ENCODE results near the gene FAM53A.

Gene FAM53A

DNA sequence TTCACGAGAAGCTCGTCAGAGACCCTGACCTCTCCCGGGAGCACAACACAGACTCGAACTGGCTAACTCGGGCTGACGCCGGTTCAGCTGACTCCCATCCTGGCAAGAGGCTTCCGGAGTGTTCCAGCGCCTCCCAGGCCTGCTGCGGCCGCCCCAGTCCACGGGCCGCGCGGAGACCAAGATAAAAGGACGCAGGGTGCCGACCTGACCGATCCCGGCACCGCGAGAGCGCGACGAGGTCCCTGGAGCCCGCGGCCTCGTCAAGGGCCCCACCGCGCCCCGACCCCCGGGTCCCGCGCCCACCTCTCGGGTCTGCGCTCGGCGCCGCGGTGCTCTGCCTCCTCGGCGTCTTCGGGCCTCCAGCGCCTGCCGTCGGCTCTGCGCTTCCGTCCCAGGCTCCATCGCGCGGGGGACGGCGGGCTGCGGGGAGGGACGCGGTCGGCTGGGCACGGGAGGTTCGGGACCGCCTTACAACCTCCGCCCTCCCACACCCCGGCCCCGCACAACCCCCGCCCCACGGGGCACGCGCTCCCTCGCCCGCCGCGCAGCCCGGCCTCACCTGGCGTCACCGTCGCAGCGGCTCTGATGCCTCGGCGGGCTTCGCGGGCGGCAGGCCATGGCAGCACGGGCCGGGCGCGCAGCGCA lies 27.6 kb upstream of the FAM53A start:
- TF ChIP-seq ZBTB7A (IDR thresholded peaks at IDR 0.05; ENCODE audit: low read depth), result peak; percentile 67
- no peak for TF ChIP-seq TEAD4 (IDR thresholded peaks at IDR 0.05)
- TF ChIP-seq, protein P1, sequence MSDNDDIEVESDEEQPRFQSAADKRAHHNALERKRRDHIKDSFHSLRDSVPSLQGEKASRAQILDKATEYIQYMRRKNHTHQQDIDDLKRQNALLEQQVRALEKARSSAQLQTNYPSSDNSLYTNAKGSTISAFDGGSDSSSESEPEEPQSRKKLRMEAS (IDR thresholded peaks at IDR 0.05), result peak; percentile 23; the same call in 1 of the 2 replicates

DNA sequence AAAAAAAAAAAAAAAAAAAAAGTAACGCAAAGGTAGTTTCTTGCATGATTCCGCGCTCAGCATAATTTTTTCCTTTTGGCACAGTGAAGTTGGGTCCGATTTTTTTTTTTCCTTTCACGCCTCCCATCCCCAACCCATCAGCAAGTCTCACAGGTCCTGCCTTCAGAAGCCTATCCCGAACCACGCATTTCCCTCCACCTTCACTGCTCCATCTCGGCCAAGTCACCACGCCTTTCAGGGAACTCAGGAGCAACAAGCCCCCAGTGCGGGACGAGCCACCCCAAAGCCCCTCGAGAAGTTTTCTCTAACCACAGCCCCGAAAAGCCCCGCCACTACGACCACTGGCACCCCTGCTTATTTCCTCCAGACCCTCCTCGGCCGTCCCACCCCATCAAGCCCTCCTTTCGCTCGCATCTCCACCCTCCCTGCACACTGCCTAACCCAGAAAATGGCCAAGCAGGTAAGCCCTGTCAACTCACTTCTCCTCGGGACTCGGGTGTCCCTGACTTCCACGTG lies 27.0 kb upstream of the FAM53A start:
- TF ChIP-seq CREB1 (IDR thresholded peaks at IDR 0.05; ENCODE audit: low read depth), result no peak
- no peak for TF ChIP-seq EGR1 (IDR thresholded peaks at IDR 0.05)
- TF ChIP-seq CEBPB (IDR thresholded peaks at IDR 0.05), result no peak
- TF ChIP-seq, protein P2, sequence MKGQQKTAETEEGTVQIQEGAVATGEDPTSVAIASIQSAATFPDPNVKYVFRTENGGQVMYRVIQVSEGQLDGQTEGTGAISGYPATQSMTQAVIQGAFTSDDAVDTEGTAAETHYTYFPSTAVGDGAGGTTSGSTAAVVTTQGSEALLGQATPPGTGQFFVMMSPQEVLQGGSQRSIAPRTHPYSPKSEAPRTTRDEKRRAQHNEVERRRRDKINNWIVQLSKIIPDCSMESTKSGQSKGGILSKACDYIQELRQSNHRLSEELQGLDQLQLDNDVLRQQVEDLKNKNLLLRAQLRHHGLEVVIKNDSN (IDR thresholded peaks at IDR 0.05), result no peak
- TF ChIP-seq YY1 (IDR thresholded peaks at IDR 0.05; ENCODE audit: low read depth), result no peak
- TF ChIP-seq, protein P1 (IDR thresholded peaks at IDR 0.05), result no peak
- TF ChIP-seq TCF12 (IDR thresholded peaks at IDR 0.05; ENCODE audit: low read depth), result no peak
- TF ChIP-seq EP300 (IDR thresholded peaks at IDR 0.05; ENCODE audit: borderline replicate concordance), result no peak
- TF ChIP-seq, protein P3, sequence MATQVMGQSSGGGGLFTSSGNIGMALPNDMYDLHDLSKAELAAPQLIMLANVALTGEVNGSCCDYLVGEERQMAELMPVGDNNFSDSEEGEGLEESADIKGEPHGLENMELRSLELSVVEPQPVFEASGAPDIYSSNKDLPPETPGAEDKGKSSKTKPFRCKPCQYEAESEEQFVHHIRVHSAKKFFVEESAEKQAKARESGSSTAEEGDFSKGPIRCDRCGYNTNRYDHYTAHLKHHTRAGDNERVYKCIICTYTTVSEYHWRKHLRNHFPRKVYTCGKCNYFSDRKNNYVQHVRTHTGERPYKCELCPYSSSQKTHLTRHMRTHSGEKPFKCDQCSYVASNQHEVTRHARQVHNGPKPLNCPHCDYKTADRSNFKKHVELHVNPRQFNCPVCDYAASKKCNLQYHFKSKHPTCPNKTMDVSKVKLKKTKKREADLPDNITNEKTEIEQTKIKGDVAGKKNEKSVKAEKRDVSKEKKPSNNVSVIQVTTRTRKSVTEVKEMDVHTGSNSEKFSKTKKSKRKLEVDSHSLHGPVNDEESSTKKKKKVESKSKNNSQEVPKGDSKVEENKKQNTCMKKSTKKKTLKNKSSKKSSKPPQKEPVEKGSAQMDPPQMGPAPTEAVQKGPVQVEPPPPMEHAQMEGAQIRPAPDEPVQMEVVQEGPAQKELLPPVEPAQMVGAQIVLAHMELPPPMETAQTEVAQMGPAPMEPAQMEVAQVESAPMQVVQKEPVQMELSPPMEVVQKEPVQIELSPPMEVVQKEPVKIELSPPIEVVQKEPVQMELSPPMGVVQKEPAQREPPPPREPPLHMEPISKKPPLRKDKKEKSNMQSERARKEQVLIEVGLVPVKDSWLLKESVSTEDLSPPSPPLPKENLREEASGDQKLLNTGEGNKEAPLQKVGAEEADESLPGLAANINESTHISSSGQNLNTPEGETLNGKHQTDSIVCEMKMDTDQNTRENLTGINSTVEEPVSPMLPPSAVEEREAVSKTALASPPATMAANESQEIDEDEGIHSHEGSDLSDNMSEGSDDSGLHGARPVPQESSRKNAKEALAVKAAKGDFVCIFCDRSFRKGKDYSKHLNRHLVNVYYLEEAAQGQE (IDR thresholded peaks at IDR 0.05; ENCODE audit: low read depth), result no peak
- TF ChIP-seq ZBTB7A (IDR thresholded peaks at IDR 0.05; ENCODE audit: low read depth), result no peak
- no peak for TF ChIP-seq NFIC (IDR thresholded peaks at IDR 0.05)

DNA sequence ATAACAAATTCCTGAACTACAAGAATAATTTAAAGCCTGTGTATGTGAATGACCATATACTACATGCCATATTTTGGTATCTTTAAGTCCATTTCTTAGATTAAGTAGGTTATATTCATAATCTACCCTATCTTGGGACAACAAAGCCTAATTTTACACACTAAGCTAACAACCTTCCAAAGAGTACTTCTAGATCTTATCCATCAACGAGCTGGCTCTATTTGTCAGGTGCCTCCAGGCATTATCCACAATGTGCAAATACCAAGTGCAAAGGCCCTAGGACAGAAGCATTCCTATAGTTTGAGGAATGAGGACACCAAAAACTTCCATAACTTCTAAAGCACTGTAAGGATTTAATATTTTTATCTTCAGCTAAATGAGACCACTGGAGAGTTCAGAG lies 24.5 kb upstream of the FAM53A start:
- TF ChIP-seq EP300 (IDR thresholded peaks at IDR 0.05; ENCODE audit: borderline replicate concordance) (no peak), CEBPB (IDR thresholded peaks at IDR 0.05) (no peak), NFIC (IDR thresholded peaks at IDR 0.05) (no peak), TEAD4 (IDR thresholded peaks at IDR 0.05) (no peak), ZBTB7A (IDR thresholded peaks at IDR 0.05; ENCODE audit: low read depth) (no peak), TCF12 (IDR thresholded peaks at IDR 0.05; ENCODE audit: low read depth) (no peak), FOXM1 (IDR thresholded peaks at IDR 0.05; ENCODE audit: borderline replicate concordance, low read depth) (no peak), RAD21 (IDR thresholded peaks at IDR 0.05; ENCODE audit: low read depth) (no peak), EGR1 (IDR thresholded peaks at IDR 0.05) (no peak), YY1 (IDR thresholded peaks at IDR 0.05; ENCODE audit: low read depth) (no peak)
- TF ChIP-seq, protein P1 (IDR thresholded peaks at IDR 0.05), result no peak
- TF ChIP-seq, protein P2 (IDR thresholded peaks at IDR 0.05), result no peak
- TF ChIP-seq, protein P3 (IDR thresholded peaks at IDR 0.05; ENCODE audit: low read depth), result no peak

DNA sequence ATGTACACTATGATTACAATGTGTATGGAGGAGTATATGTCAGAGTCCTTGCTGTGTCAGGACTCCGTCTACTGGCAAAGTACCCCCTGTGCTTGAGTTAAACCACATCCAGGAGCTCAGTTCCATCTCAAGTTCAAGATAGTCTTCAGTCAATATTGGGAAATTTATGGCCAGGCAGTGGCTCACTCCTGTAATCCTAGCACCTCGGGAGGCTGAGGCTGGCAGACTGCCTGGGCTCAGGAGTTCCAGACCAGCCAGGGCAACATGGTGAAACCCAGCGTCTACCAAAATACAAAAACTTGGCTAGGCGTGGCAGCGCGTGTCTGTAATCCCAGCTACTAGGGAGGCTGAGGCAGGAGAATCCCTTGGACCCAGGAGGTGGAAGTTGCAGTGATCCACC lies 22.2 kb upstream of the FAM53A start:
- TF ChIP-seq NFIC (IDR thresholded peaks at IDR 0.05), result no peak
- no peak for TF ChIP-seq TAF1 (IDR thresholded peaks at IDR 0.05; ENCODE audit: low read depth)
- no peak for TF ChIP-seq TEAD4 (IDR thresholded peaks at IDR 0.05)
- no peak for TF ChIP-seq EGR1 (IDR thresholded peaks at IDR 0.05)
- no peak for TF ChIP-seq CEBPB (IDR thresholded peaks at IDR 0.05)
- no peak for TF ChIP-seq ZBTB7A (IDR thresholded peaks at IDR 0.05; ENCODE audit: low read depth)
- TF ChIP-seq, protein P2 (IDR thresholded peaks at IDR 0.05), result no peak
- no peak for TF ChIP-seq EP300 (IDR thresholded peaks at IDR 0.05; ENCODE audit: borderline replicate concordance)
- no peak for TF ChIP-seq FOXM1 (IDR thresholded peaks at IDR 0.05; ENCODE audit: borderline replicate concordance, low read depth)
- TF ChIP-seq, protein P1 (IDR thresholded peaks at IDR 0.05), result no peak
- TF ChIP-seq RAD21 (IDR thresholded peaks at IDR 0.05; ENCODE audit: low read depth), result no peak

DNA sequence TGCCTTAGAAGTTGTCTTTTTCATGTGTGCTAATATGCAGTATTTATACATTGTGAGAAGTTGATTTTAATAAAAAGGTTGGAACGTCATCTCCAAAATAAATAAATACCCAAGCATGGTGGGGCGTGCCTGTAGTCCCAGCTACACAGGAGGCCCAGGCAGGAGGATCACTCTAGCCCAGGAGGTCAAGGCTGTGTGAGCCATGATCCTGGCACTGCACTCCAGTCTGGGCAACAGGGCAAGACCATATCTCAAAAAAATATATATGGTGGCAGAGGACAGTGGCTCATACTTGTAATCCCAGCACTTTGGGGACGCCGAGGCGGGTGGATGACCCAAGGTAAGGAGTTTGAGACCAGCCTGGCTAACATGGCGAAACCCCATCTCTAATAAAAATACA lies 21.6 kb upstream of the FAM53A start:
- no peak for TF ChIP-seq TCF12 (IDR thresholded peaks at IDR 0.05; ENCODE audit: low read depth)
- TF ChIP-seq CEBPB (IDR thresholded peaks at IDR 0.05), result no peak
- TF ChIP-seq NFIC (IDR thresholded peaks at IDR 0.05), result no peak
- TF ChIP-seq ZBTB7A (IDR thresholded peaks at IDR 0.05; ENCODE audit: low read depth), result no peak
- no peak for TF ChIP-seq RAD21 (IDR thresholded peaks at IDR 0.05; ENCODE audit: low read depth)
- TF ChIP-seq, protein P2 (IDR thresholded peaks at IDR 0.05), result no peak
